Neuron (in vitro differentiated cells): ENCODE measurements around the gene HHLA2.
"Not testable (repeated sequence)": the region's sequence is repeated elsewhere in the genome, so short reads cannot be mapped to it uniquely, and the experiment has no call there.

Experiments
- H2AFZ ChIP-seq: one replicate; pipeline ENCODE4 v1.6.1; 2013; ENCODE audit warnings: low read depth, mild to moderate bottlenecking, inconsistent platforms, low read length, moderate library complexity
- H3K27me3 ChIP-seq: one replicate; pipeline ENCODE4 v1.6.1; 2013; ENCODE audit warnings: low read length; ENCODE audit not compliant: insufficient read depth
- H3K36me3 ChIP-seq: one replicate; pipeline ENCODE4 v1.6.1; 2013; ENCODE audit warnings: low read length; ENCODE audit not compliant: insufficient read depth
- H3K4me1 ChIP-seq: one replicate; pipeline ENCODE4 v1.6.1; 2013; ENCODE audit warnings: low read length; ENCODE audit not compliant: insufficient read depth
- H3K4me3 ChIP-seq: 2 replicates; pipeline ENCODE4 v1.5.1; 2013; ENCODE audit warnings: mild to moderate bottlenecking, low read length, moderate library complexity
- H3K9me3 ChIP-seq: one replicate; pipeline ENCODE4 v1.6.1; 2013; ENCODE audit warnings: low read length

Gene HHLA2

DNA sequence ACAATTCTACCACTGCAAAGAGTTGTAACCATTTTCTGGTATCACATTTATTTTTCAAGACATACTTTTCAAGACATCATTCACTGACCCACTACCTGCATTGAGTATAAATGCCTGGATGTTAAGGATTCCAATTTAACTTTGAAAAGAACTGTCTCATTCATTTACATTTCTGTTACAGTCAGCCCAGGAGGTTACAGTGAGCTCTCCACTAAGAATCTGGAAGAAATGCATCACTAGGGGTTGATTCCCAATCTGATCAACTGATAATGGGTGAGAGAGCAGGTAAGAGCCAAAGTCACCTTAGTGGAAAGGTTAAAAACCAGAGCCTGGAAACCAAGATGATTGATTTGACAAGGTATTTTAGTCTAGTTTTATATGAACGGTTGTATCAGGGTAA is 81.0 kb downstream of the HHLA2 start:
- Histone ChIP-seq H2AFZ (no peak overlapping the region), H3K9me3 (no peaks in the 10 kb centered on the region), H3K4me1 (no peaks in the 10 kb centered on the region), H3K4me3 (no peak overlapping the region), H3K36me3 (no peaks in the 10 kb centered on the region), H3K27me3 (no peaks in the 10 kb centered on the region)

DNA sequence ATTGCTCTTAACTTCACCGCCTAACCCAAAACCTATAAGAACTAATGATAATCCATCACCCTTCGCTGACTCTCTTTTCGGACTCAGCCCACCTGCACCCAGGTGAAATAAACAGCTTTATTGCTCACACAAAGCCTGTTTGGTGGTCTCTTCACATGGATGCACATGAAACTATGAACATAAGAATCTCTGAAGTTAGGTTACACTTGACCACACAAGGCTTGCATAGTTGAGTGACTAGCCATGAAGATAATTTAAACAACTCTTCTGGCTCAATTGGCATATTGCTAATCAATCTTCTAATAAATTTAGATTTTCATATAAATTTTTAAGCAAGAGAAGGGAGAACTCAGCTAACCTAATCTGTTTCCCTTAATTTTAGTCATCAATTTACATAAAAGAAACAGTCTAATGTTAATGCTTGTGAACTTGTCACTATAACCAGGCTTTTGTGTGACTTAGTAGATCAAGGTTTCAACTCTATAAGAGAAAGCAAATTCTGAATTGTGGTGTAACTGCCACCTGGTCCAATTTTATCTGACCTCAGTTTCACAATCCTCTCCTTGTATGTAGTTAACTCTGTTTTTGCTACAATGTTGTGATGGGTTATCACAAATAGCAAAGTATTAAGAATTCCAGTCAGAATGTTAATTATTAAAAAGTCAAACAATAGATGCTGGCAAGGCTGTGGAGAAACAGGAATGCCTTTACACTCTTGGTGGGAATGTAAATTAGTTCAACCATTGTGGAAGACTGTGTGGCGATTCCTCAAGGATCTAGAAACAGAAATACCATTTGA is 82.0 kb downstream of the HHLA2 start:
- no peaks in the 10 kb centered on the region for H3K36me3 ChIP-seq
- H3K9me3 ChIP-seq, result no peaks in the 10 kb centered on the region
- no peak overlapping the region for H2AFZ ChIP-seq
- no peak overlapping the region for H3K4me3 ChIP-seq
- H3K27me3 ChIP-seq, result no peaks in the 10 kb centered on the region
- H3K4me1 ChIP-seq, result no peaks in the 10 kb centered on the region

DNA sequence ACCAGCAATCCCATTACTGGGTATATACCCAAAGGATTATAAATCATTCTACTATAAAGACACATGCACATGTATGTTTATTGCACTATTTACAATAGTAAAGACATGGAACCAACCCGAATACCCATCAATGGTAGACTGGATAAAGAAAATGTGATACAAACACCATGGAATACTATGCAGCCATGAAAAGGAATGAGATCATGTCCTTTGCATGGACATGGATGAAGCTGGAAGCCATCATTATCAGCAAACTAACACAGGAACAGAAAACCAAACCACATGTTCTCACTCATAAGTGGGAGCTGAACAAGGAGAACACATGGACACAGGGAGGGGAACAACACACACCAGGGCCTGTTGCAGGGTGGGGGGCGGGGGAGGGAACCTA is 82.6 kb downstream of the HHLA2 start:
- H3K36me3 ChIP-seq, H3K4me3 ChIP-seq, H3K9me3 ChIP-seq, H3K27me3 ChIP-seq, H2AFZ ChIP-seq, H3K4me1 ChIP-seq: not testable (repeated sequence)

DNA sequence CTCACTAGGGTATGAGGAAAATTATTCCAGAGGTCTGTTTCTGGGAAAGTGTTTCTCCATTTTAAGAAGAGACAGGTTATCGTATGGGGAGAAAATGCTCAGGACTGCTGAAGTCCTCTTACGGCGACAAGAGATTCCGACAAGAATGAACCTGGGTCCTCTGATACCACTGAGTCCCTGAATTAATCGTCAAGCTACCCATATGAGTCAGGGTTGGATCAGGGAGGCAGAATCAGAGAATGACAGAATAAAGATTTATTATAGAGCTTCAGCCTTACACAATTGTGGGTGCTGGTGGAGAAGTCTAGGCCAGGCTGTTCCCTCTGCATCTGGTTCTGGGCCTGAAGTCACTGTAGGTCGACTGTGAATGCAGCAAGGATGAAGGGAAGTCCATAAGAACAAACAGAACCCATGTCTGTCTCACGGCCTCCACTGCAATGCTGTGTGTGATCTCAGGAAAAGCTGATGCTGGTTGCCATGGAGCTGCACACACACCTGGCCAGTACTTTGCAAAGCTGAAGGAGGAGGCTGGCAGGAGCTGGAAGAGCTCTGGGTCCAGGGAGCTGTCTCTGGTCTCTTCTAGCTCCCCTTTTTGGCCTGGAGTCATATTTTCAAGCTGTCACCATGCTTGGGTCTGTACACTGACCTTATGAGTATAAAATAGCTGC is 83.9 kb downstream of the HHLA2 start:
- H2AFZ ChIP-seq, result no peak overlapping the region

DNA sequence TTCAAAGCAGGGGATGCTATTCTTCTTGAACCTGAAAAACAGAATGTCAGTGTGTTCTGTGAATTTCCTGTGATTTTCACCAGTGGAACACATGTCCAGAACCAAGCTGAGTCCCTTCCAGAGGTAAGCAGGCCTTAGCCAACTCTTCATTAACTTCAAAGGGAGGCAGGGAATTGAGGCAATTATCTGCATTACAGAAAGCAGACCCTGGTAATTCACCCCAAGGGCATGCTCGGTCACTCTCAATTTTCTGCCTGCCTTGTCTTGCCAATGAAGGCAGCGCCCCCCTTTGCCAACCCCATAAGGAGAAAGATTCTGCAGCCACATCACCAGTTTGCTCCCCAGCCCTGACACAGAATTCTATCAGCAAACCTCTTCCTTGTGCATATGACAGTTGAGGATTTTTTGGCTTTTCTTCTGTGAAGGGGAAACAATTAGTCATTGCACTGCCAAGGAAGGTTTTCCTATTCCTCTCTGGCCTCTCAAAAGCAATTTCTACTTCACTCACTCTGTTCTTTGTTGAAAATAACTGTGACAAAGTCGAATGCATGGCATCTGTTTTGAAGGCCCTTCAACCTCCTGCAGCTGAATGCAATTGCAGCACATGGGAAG is 85.3 kb downstream of the HHLA2 start:
- Histone ChIP-seq H3K4me3 (no peak overlapping the region), H3K9me3 (no peaks in the 10 kb centered on the region), H3K27me3 (no peaks in the 10 kb centered on the region), H3K36me3 (no peaks in the 10 kb centered on the region), H3K4me1 (no peaks in the 10 kb centered on the region), H2AFZ (no peak overlapping the region)

More for the DNA sequence above, 83.9 kb downstream of the HHLA2 start:
- no peaks in the 10 kb centered on the region for H3K4me1 ChIP-seq
- no peaks in the 10 kb centered on the region for H3K27me3 ChIP-seq
- H3K4me3 ChIP-seq, result no peak overlapping the region
- no peaks in the 10 kb centered on the region for H3K9me3 ChIP-seq
- no peaks in the 10 kb centered on the region for H3K36me3 ChIP-seq

DNA sequence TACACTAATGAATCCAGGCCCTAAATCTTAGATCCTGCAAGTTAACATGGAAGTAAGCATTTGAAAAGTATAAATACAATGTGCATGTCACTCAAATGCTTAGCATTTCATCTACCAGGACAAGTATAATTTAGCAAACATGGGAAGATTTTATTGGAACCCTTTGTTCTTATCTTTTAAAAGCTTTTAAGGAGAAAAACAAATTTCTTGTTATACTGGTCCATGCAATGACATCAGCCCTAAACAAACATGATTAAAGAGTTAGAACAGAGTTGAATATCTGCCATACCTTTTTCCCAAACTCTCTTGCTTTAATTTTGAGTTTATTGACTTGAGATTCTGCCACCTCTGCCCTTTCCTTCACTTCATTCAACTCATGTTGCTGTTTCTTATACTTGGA is 87.0 kb downstream of the HHLA2 start:
- H3K9me3 ChIP-seq, result no peaks in the 10 kb centered on the region
- no peaks in the 10 kb centered on the region for H3K4me1 ChIP-seq
- H2AFZ ChIP-seq, result no peak overlapping the region
- no peaks in the 10 kb centered on the region for H3K36me3 ChIP-seq
- H3K27me3 ChIP-seq, result no peaks in the 10 kb centered on the region
- no peak overlapping the region for H3K4me3 ChIP-seq

DNA sequence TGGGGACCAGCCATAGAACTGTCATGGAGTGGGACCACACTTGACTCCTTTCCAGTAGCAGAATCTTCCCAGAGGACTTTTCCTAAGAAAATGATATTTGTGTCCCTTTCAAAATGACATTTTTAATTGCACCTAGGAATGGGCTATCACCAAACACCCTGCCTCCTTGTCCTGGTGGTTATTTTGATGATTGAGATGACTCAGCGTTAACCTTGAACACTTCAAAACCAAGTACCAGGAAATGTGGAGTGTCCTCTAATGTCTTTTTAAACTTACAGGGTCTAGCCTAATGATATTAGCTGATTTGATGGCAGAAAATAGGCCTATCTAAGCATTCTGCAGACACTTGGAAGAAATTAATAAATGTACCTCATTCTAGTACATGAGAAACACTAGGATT is 90.7 kb downstream of the HHLA2 start:
- H3K4me3 ChIP-seq, result no peak overlapping the region

DNA sequence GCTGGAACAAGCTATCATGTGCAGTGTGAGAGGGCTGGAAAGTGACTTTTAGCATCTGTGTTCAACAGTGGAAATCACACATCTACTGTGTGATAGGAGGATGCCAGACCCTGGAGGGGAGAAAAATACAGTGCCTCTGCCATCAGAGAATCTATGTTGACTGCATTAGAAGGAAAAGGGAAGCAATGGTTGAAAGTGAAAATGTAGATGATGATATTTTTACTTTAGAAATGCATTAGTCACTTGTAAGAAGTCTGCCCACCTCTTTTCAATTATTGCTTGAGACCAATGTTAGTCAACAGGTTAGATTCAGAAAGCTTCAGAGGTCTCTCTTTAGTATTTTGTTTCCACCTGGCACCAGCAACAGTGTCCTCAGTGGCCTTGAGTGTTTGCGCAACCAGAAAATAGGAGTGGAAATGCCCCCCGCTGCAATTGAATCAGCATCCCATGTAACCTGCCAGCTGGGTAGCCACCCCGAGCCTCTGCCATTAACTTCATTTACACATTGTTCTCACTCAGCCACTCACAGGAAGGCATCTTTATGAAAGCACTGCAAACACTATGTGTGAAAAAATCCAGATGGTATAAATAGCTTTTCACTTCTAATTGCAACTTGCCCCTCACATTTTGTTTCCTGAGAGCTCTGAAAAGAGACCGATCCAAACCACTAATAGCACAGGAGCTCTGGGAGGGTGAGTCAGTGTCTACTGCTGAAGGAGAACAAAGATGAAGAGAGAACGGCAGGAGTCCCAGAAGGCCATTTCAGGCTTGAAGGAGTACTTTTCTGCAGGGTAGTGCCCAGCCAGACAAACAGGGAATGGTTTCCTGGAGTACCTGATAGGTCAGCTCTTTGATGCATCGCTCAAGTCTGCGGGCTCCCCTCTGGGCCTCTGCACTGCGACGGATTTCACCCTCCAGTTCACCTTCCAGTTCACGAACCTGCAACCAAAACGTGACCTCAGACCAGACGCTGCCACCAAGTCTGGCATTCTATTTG is 92.1 kb downstream of the HHLA2 start:
- no peaks in the 10 kb centered on the region for H3K36me3 ChIP-seq
- H3K27me3 ChIP-seq, result no peaks in the 10 kb centered on the region
- no peaks in the 10 kb centered on the region for H3K9me3 ChIP-seq
- H3K4me1 ChIP-seq, result no peaks in the 10 kb centered on the region
- H3K4me3 ChIP-seq, result no peak overlapping the region
- no peak overlapping the region for H2AFZ ChIP-seq

More for the DNA sequence above, 90.7 kb downstream of the HHLA2 start:
- Histone ChIP-seq H3K27me3 (no peaks in the 10 kb centered on the region), H3K36me3 (no peaks in the 10 kb centered on the region), H3K9me3 (no peaks in the 10 kb centered on the region), H3K4me1 (no peaks in the 10 kb centered on the region), H2AFZ (no peak overlapping the region)

DNA sequence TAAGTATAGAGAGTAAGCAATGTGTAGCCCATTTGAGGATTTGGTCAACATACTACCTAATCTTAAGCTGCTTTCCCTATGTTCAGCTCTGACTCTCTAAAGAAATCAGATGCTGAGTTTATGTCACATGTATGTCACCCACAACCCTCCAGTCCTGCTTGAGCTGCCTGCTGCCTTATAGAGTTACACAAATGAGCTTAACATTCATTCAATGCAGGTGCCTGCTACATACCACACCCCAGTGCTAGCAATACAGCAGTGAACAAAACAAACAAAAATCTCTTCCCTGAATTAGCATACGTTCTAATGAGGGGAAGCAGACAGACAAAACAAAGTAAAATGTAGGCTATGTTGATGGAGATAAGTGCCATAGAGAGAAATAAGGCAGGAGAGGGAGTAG is 93.0 kb downstream of the HHLA2 start:
- H3K27me3 ChIP-seq, result no peaks in the 10 kb centered on the region
- no peaks in the 10 kb centered on the region for H3K36me3 ChIP-seq
- no peaks in the 10 kb centered on the region for H3K9me3 ChIP-seq
- no peak overlapping the region for H3K4me3 ChIP-seq
- H2AFZ ChIP-seq, result no peak overlapping the region
- H3K4me1 ChIP-seq, result no peaks in the 10 kb centered on the region

DNA sequence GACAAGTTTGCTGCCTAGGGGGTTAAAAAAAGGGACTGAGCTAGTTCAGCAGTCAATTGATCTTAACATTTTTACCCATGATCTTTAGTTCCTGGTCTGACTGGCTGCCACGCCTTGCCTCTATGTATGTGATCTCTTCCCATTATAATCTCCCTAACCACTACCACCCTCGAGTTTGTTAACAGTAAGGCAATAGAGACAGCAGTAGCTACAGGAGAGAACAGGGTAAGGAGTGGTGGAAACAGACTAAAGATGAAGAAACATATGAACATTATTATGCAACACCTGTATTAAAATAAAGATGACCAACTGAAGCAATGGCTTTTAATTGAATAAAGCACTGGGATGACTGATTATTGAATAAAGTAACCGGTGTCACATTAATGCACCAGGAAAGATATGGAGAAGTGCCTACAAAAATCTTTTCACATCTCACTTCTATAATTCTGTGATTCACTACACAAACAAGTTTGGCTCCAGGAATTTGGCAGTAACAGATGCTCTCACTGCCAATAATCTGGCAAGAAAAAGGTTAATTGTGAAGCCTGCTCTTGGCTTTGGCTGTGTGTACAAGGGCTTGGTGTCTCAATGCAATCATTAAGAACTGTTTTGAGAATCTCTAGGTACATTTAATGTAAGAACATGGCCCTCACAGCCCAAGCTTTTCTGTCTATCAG is 95.7 kb downstream of the HHLA2 start:
- Histone ChIP-seq H3K36me3 (no peaks in the 10 kb centered on the region), H3K4me3 (no peak overlapping the region), H2AFZ (no peak overlapping the region), H3K27me3 (no peaks in the 10 kb centered on the region), H3K4me1 (no peaks in the 10 kb centered on the region), H3K9me3 (no peaks in the 10 kb centered on the region)

DNA sequence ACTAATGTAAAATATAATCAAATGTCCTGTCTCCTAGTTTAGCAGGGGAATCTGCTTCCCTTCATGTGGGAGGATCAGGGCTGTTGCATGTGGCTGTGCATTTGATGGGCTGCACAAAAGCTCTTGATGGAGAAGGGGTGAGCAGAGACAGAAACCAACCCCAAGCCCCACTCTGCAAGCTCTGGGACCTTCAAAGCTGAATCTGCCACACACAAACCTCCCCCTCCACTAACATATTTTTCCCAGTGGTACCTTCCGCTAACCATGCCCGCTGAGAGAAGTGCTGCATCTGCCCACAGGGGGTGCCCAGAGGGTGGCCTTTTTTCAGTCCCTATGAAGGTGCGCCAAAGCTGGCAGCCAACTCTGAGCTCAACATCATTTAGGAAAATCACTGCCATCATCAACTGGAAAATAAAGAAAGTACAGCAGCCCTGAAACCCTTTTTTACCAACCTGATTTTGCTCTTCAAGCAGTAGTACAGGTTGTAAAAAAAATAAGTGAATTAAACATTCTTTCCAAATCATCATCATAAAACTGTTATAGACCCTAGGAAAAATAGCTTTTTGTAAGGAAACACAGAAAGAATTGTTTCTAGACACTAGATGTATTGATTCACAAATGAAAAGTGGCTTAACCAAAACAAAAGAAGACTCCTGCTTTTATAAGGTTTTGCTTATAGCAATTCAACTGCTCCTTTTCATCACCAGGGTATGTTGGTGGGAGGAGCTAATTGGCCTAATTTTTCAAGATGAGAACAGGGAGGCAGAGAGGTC is 97.0 kb downstream of the HHLA2 start:
- Histone ChIP-seq H3K9me3 (no peaks in the 10 kb centered on the region), H3K4me3 (no peak overlapping the region), H2AFZ (no peak overlapping the region), H3K27me3 (no peaks in the 10 kb centered on the region), H3K36me3 (no peaks in the 10 kb centered on the region), H3K4me1 (no peaks in the 10 kb centered on the region)

DNA sequence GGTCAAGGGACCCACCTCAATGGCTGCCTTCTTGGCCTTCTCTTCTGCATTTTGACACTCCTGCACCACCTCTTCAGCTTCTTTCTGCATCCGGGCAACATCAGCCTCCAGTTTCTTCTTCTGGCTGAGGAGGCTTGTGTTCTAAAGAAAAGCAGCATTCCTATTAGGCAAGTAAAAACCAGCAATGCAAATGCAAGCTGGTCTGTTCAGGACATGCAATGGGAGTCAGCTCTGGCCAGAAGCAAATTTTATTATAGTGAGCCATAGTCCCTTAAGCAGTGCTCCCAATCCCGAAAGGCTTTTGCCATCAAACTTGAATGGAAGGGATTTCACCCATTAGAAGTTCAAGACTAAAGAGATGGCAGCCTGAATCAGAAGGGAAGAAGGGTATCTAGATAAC is 97.7 kb downstream of the HHLA2 start:
- Histone ChIP-seq H3K36me3 (no peaks in the 10 kb centered on the region), H3K4me1 (no peaks in the 10 kb centered on the region), H2AFZ (no peak overlapping the region), H3K4me3 (no peak overlapping the region), H3K9me3 (no peaks in the 10 kb centered on the region), H3K27me3 (no peaks in the 10 kb centered on the region)
